IMR-90 (cell line): ENCODE results near the gene H2BK1. TPM values are rescaled to one million over a fixed set of nuclear protein-coding genes. Genes with fewer than 3 reads are reported as not detected.

Experiments
- ATAC-seq: fragments of 200-7000 bp; cut with Tn5 transposase; 2 replicates; pipeline ENCODE4 v1.9.1; 2020; ENCODE audit warnings: low read depth, mild to moderate bottlenecking, moderate library complexity
- BruUV-seq: library from RNA; stranded (reverse); fragments of 400-500 nt; replicated peaks from 2 replicates; lab custom pipeline; 2021; lab: Mats Ljungman, UMichigan
- CTCF ChIA-PET: fragments of 300-600 bp; formaldehyde crosslinking; extraction: SDS; loops from one replicate; lab custom pipeline; 2021; ENCODE audit warnings: antibody characterized with exemption; lab: Yijun Ruan, JAX
- POLR2A ChIA-PET: fragments of 300-600 bp; sonication (Branson Sonifier 250); formaldehyde crosslinking; loops from one replicate; lab custom pipeline; 2022; ENCODE audit warnings: antibody characterized with exemption; ENCODE audit not compliant: unreplicated experiment; lab: Charles Lee
- DNase-seq: peaks from one replicate; pipeline ENCODE4 v3.0.0; 2013
- H2AFZ ChIP-seq: replicated peaks from 2 replicates; pipeline ENCODE3; 2013; ENCODE audit warnings: low read length, mild to moderate bottlenecking; ENCODE audit not compliant: poor library complexity
- H2AK5ac ChIP-seq: 2 replicates; pipeline ENCODE4 v1.6.1; 2013; ENCODE audit warnings: low read depth, low read length, inconsistent platforms
- H2AK9ac ChIP-seq: replicated peaks from 2 replicates; pipeline ENCODE3; 2013; ENCODE audit warnings: mild to moderate bottlenecking, low read depth, low read length, moderate library complexity; ENCODE audit not compliant: poor library complexity
- H2BK120ac ChIP-seq: 2 replicates; pipeline ENCODE4 v1.6.1; 2013; ENCODE audit warnings: low read depth, low read length, inconsistent platforms
- H2BK15ac ChIP-seq: 3 replicates; pipeline ENCODE4 v1.6.1; 2013; ENCODE audit warnings: low read depth, low read length, inconsistent platforms
- H2BK20ac ChIP-seq: 2 replicates; pipeline ENCODE4 v1.6.1; 2013; ENCODE audit warnings: low read depth, mild to moderate bottlenecking, inconsistent platforms, low read length, moderate library complexity
- H2BK5ac ChIP-seq: 2 replicates; pipeline ENCODE4 v1.6.1; 2013; ENCODE audit warnings: mild to moderate bottlenecking, low read depth, low read length, inconsistent platforms; ENCODE audit not compliant: poor library complexity, severe bottlenecking
- H3K14ac ChIP-seq: replicated peaks from 2 replicates; pipeline ENCODE4 v1.6.1; 2013; ENCODE audit warnings: low read depth, low read length, inconsistent platforms
- H3K18ac ChIP-seq: 2 replicates; pipeline ENCODE4 v1.6.1; 2013; ENCODE audit warnings: low read depth, low read length, control low read depth
- H3K23ac ChIP-seq: 2 replicates; pipeline ENCODE4 v1.6.1; 2013; ENCODE audit warnings: low read depth, low read length, inconsistent platforms
- H3K27ac ChIP-seq: 2 replicates; pipeline ENCODE4 v1.5.1; 2013; ENCODE audit warnings: mild to moderate bottlenecking, control low read depth, low read length; ENCODE audit not compliant: insufficient read depth
- H3K27me3 ChIP-seq: 2 replicates; pipeline ENCODE4 v1.6.1; 2013; ENCODE audit warnings: low read length; ENCODE audit not compliant: control insufficient read depth, insufficient read depth
- H3K36me3 ChIP-seq: 2 replicates; pipeline ENCODE4 v1.6.1; 2013; ENCODE audit warnings: low read length, mixed read lengths; ENCODE audit not compliant: control insufficient read depth, insufficient read depth
- H3K4ac ChIP-seq: 2 replicates; pipeline ENCODE4 v1.6.1; 2013; ENCODE audit warnings: low read depth, low read length, inconsistent platforms
- H3K4me1 ChIP-seq: 2 replicates; pipeline ENCODE4 v1.6.1; 2013; ENCODE audit warnings: low read length, mixed read lengths; ENCODE audit not compliant: control insufficient read depth, insufficient read depth
- H3K4me2 ChIP-seq: 2 replicates; pipeline ENCODE4 v1.6.1; 2013; ENCODE audit warnings: low read depth, mild to moderate bottlenecking, control low read depth, low read length, moderate library complexity
- H3K4me3 ChIP-seq: 2 replicates; pipeline ENCODE4 v1.5.1; 2013; ENCODE audit warnings: low read depth, mild to moderate bottlenecking, control low read depth, low read length, moderate library complexity; ENCODE audit not compliant: insufficient read depth
- H3K56ac ChIP-seq: 2 replicates; pipeline ENCODE4 v1.6.1; 2013; ENCODE audit warnings: low read length, inconsistent platforms; ENCODE audit not compliant: insufficient read depth; ENCODE audit errors: extremely low read depth
- H3K79me1 ChIP-seq, 2 experiments: 2 replicates each; pipeline ENCODE4 v1.6.1; 2013; ENCODE audit warnings: low read length in 2 of 2, inconsistent platforms in 1 of 2, low read depth in 1 of 2
- H3K9ac ChIP-seq: 2 replicates; pipeline ENCODE4 v1.6.1; 2013; ENCODE audit warnings: low read depth, low read length, control low read depth
- H3K9me1 ChIP-seq: 2 replicates; pipeline ENCODE4 v1.6.1; 2013; ENCODE audit warnings: low read length, inconsistent platforms; ENCODE audit not compliant: insufficient read depth
- H3K9me3 ChIP-seq: 2 replicates; pipeline ENCODE4 v1.6.1; 2013; ENCODE audit warnings: low read length; ENCODE audit not compliant: control insufficient read depth, insufficient read depth
- H4K20me1 ChIP-seq: 2 replicates; pipeline ENCODE4 v1.6.1; 2013; ENCODE audit warnings: low read length, inconsistent platforms; ENCODE audit not compliant: insufficient read depth
- H4K5ac ChIP-seq: 2 replicates; pipeline ENCODE4 v1.6.1; 2013; ENCODE audit warnings: mild to moderate bottlenecking, low read depth, low read length, control low read depth
- H4K8ac ChIP-seq, 2 experiments: 2 replicates each; pipeline ENCODE4 v1.6.1; 2013; ENCODE audit warnings: low read depth in 2 of 2, low read length in 2 of 2, control low read depth in 1 of 2, inconsistent platforms in 1 of 2
- H4K91ac ChIP-seq: 2 replicates; pipeline ENCODE4 v1.6.1; 2013; ENCODE audit warnings: low read depth, low read length, inconsistent platforms; ENCODE audit not compliant: insufficient read depth
- BHLHE40 ChIP-seq: fragments of 150-350 bp; IDR thresholded peaks from 2 replicates; pipeline ENCODE4 v1.6.1; 2016; ENCODE audit warnings: mild to moderate bottlenecking, low read depth, low read length
- CEBPB ChIP-seq: IDR thresholded peaks from 2 replicates; pipeline ENCODE4 v1.6.1; 2012; ENCODE audit warnings: low read depth, low read length, improper control_type of control experiment
- CHD1 ChIP-seq: IDR thresholded peaks from 2 replicates; pipeline ENCODE4 v1.6.1; 2012; ENCODE audit warnings: low read depth, low read length, improper control_type of control experiment
- FOS ChIP-seq: fragments of 150-350 bp; IDR thresholded peaks from 2 replicates; pipeline ENCODE4 v1.6.1; 2016; ENCODE audit warnings: low read depth, low read length
- MAZ ChIP-seq: IDR thresholded peaks from 2 replicates; pipeline ENCODE4 v1.6.1; 2012; ENCODE audit warnings: low read depth, mild to moderate bottlenecking, low read length, improper control_type of control experiment, moderate library complexity, borderline replicate concordance
- MXI1 ChIP-seq: IDR thresholded peaks from 2 replicates; pipeline ENCODE4 v1.6.1; 2012; ENCODE audit warnings: low read depth, mild to moderate bottlenecking, low read length, moderate library complexity, borderline replicate concordance
- NFE2L2 ChIP-seq: fragments of 150-350 bp; IDR thresholded peaks from 2 replicates; pipeline ENCODE4 v1.6.1; 2016; ENCODE audit warnings: low read depth, mild to moderate bottlenecking, low read length
- POLR2A ChIP-seq: IDR thresholded peaks from 2 replicates; pipeline ENCODE4 v1.6.1; 2012; ENCODE audit warnings: mild to moderate bottlenecking, low read depth, low read length
- RAD21 ChIP-seq: IDR thresholded peaks from 2 replicates; pipeline ENCODE4 v1.6.1; 2012; ENCODE audit warnings: low read length, improper control_type of control experiment
- RCOR1 ChIP-seq: IDR thresholded peaks from 2 replicates; pipeline ENCODE4 v1.6.1; 2012; ENCODE audit warnings: mild to moderate bottlenecking, low read length, improper control_type of control experiment; ENCODE audit not compliant: insufficient replicate concordance
- RFX5 ChIP-seq: IDR thresholded peaks from 2 replicates; pipeline ENCODE4 v1.8.0; 2012; ENCODE audit warnings: low read depth, mild to moderate bottlenecking, low read length, moderate library complexity
- SMC3 ChIP-seq: fragments of 150-350 bp; IDR thresholded peaks from 2 replicates; pipeline ENCODE4 v1.6.1; 2016; ENCODE audit warnings: low read depth, mild to moderate bottlenecking, antibody characterized with exemption, low read length, moderate library complexity
- WGBS, 2 experiments: methylation state at CpG; one replicate each; pipeline versions ENCODE4 v1.1.5 to v1.1.7; 2013; ENCODE audit warnings: missing lambda C conversion rate in 2 of 2; ENCODE audit not compliant: insufficient read length in 1 of 2; ENCODE audit errors: extremely low coverage in 2 of 2; 5-methylcytosine and 5-hydroxymethylcytosine counted together
- dilution Hi-C: fragments of 300-500 bp; cut with HindIII; formaldehyde crosslinking; loops from one replicate; pipeline ENCODE4 v1.14.3; 2018; ENCODE audit warnings: low sequenced_read_pairs; ENCODE audit not compliant: unreplicated experiment
- in situ Hi-C: fragments of 300-500 bp; cut with MboI; formaldehyde crosslinking; loops from 3 replicates; pipeline ENCODE4 v1.14.3; 2019; ENCODE audit warnings: low sequenced_read_pairs, inconsistent platforms, mixed read lengths
- intact Hi-C: fragments of 100-400 bp; cut with micrococcal nuclease; formaldehyde crosslinking; loops from 2 replicates; pipeline ENCODE4 v1.10.0; 2022
- polyA plus RNA-seq, 3 experiments: library from polyadenylated mRNA; depleted of rRNA; stranded (reverse); fragments of >200 nt; gene quantifications; 2 replicates each; pipeline ENCODE4 v1.2.3, GENCODE V29; 2012; ENCODE audit warnings: low replicate concordance in 1 of 3
- total RNA-seq: library from RNA; depleted of rRNA; stranded (reverse); fragments of >200 nt; gene quantifications from 2 replicates; pipeline ENCODE4 v1.2.3, GENCODE V29; 2012
- TF ChIP-seq, protein P1 (sequence below): conservative IDR thresholded peaks from 2 replicates; pipeline ENCODE4 v1.5.1; 2012; ENCODE audit warnings: mild to moderate bottlenecking, low read depth, low read length, improper control_type of control experiment
- TF ChIP-seq, protein P2 (sequence below): fragments of 150-350 bp; IDR thresholded peaks from 2 replicates; pipeline ENCODE4 v1.6.1; 2016; ENCODE audit warnings: low read depth, mild to moderate bottlenecking, low read length, moderate library complexity, borderline replicate concordance
- TF ChIP-seq, protein P3 (sequence below): fragments of 150-350 bp; IDR thresholded peaks from 2 replicates; pipeline ENCODE4 v1.6.1; 2017; ENCODE audit warnings: mild to moderate bottlenecking, antibody characterized with exemption, low read length, low read depth

The H2BK1 gene
- total and polyA plus RNA-seq, 2 of the 4 experiments (the other 2 are of a cell fraction): not detected

DNA sequence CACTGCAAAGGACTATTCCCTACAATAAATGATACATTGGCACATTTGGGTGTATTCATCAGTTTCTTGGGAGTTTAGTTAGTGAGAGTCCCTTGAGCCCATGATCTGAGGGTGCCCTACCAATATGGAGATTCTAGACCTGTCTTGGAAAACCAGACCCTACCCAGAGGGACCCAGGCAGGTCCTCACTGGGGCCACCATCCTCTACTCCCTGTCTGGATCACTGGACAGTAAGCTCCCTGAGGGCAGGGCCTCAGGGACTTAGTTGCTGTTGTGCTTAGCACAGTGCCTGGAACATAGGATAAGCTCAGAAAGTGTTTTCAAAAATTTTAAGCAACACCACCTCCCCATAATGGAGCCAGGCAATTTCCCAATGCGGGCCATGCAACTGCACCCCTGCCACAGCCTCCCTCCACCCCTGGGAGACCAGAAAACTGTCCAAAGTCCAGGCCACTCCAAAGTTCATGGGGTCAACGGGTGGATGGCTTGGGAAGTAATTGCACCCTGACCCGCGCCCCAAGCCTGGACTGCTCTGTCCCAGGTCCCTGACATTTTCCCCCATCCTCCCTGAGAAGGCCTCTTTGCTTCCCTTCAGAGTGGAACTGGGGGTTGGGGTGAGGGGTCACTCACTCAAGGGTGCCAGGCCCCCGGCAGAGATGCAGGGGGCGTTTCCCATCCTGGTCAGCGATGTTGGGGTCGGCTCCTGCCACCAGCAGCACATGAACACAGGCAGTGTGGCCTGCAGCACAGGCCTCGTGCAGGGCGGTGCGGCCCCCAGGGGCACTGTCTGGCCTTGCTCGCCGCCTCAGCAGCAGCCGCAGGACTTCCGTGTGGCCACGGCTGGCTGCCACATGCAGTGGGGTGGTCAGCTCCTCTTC is 24.3 kb downstream of the H2BK1 start:
- POLR2A ChIA-PET: no interaction called here
- Histone ChIP-seq H3K79me1 (no peaks in the 10 kb centered on the region), H4K91ac (no peak overlapping the region), H3K9me1 (no peaks in the 10 kb centered on the region), H3K4ac (no peak overlapping the region), H3K4me2 (no peak overlapping the region), H2BK15ac (no peak overlapping the region), H3K9me3 (no peaks in the 10 kb centered on the region), H3K27ac (no peak overlapping the region), H2BK5ac (no peak overlapping the region), H4K5ac (no peak overlapping the region), H3K14ac (no peak overlapping the region), H3K27me3 (peaks cover 69% of the 10 kb centered on the region), H2BK120ac (no peak overlapping the region), H3K23ac (no peak overlapping the region), H2BK20ac (no peak overlapping the region), H3K18ac (no peak overlapping the region), H3K9ac (no peak overlapping the region), H2AFZ (no peak overlapping the region), H3K4me1 (no peaks in the 10 kb centered on the region), H3K56ac (no peak overlapping the region), H3K36me3 (no peaks in the 10 kb centered on the region), H2AK9ac (no peak overlapping the region), H2AK5ac (no peak overlapping the region), H3K4me3 (no peak overlapping the region), H4K20me1 (no peaks in the 10 kb centered on the region), H4K8ac (no peak overlapping the region)
- 63% methylated on average over 8 of the region's 16 CpGs; no CpG with 5 or more reads in 1 of the 2 experiments for WGBS, 2 experiments
- TF ChIP-seq RAD21 (no peak), CEBPB (no peak), RFX5 (no peak), NFE2L2 (no peak), MAZ (no peak), POLR2A (no peak), FOS (no peak), SMC3 (no peak), RCOR1 (no peak), BHLHE40 (no peak), MXI1 (no peak), CHD1 (no peak)
- TF ChIP-seq, protein P1, sequence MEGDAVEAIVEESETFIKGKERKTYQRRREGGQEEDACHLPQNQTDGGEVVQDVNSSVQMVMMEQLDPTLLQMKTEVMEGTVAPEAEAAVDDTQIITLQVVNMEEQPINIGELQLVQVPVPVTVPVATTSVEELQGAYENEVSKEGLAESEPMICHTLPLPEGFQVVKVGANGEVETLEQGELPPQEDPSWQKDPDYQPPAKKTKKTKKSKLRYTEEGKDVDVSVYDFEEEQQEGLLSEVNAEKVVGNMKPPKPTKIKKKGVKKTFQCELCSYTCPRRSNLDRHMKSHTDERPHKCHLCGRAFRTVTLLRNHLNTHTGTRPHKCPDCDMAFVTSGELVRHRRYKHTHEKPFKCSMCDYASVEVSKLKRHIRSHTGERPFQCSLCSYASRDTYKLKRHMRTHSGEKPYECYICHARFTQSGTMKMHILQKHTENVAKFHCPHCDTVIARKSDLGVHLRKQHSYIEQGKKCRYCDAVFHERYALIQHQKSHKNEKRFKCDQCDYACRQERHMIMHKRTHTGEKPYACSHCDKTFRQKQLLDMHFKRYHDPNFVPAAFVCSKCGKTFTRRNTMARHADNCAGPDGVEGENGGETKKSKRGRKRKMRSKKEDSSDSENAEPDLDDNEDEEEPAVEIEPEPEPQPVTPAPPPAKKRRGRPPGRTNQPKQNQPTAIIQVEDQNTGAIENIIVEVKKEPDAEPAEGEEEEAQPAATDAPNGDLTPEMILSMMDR: no peak
- TF ChIP-seq, protein P2, sequence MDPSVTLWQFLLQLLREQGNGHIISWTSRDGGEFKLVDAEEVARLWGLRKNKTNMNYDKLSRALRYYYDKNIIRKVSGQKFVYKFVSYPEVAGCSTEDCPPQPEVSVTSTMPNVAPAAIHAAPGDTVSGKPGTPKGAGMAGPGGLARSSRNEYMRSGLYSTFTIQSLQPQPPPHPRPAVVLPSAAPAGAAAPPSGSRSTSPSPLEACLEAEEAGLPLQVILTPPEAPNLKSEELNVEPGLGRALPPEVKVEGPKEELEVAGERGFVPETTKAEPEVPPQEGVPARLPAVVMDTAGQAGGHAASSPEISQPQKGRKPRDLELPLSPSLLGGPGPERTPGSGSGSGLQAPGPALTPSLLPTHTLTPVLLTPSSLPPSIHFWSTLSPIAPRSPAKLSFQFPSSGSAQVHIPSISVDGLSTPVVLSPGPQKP: no peak
- TF ChIP-seq, protein P3, sequence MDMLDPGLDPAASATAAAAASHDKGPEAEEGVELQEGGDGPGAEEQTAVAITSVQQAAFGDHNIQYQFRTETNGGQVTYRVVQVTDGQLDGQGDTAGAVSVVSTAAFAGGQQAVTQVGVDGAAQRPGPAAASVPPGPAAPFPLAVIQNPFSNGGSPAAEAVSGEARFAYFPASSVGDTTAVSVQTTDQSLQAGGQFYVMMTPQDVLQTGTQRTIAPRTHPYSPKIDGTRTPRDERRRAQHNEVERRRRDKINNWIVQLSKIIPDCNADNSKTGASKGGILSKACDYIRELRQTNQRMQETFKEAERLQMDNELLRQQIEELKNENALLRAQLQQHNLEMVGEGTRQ: no peak
- in situ Hi-C loops (no loop called here), dilution Hi-C loops (no loop called here), intact Hi-C loops (no loop called here)
- CTCF ChIA-PET: no interaction called here
- DNase-seq: no peak
- ATAC-seq: no peak
- BruUV-seq: no TSS peak
